ENCODE data around the gene REC114.
"Not testable (repeated sequence)": the region's sequence is repeated elsewhere in the genome, so short reads cannot be mapped to it uniquely, and the experiment has no call there.

The REC114 gene, protein sequence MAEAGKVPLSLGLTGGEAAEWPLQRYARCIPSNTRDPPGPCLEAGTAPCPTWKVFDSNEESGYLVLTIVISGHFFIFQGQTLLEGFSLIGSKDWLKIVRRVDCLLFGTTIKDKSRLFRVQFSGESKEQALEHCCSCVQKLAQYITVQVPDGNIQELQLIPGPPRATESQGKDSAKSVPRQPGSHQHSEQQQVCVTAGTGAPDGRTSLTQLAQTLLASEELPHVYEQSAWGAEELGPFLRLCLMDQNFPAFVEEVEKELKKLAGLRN

DNA sequence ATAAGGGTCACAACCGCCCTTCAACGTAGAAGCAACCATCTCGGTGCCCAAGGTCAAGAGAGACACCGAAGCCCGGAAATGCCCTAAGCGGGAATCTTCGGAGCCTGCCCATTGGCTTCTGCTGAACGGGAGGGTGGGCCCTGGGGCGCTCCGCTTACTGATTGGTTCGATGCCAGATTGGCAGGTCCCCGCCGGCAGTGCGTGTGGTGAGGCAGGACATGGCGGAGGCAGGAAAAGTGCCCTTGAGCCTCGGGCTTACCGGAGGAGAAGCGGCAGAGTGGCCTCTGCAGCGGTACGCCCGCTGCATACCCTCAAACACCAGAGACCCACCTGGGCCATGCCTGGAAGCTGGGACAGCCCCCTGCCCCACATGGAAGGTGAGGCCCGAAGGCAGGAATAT lies at the start of gene REC114:
Gene REC114 (plus strand): TSS at position 197 of the 400 bp plus-strand sequence. CDS start 22 bp downstream, at position 219.
- DNase-seq (ENCODE audit: low read depth) = no peak

DNA sequence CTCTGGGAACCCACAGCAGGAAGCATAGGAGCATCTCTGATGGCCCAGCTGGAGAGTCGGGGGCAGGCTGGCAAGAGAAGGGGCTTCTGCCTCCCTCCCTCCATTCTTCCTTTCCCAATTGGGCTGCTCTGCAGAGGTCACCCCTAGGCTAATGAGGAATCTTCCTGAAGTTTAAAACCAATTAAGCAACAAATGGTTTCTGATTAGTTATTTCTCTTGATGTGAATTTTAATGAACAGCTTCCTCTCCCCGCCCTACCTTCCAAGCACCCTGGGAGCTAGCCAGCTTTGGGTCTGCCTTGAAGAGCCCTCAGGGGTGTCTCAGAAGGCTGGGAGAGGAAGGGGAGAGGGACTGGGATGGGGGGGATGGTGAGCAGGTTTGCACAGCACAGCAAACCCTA lies 49.6 kb upstream of the REC114 start:
- no peak for DNase-seq (ENCODE audit: low read depth)

DNA sequence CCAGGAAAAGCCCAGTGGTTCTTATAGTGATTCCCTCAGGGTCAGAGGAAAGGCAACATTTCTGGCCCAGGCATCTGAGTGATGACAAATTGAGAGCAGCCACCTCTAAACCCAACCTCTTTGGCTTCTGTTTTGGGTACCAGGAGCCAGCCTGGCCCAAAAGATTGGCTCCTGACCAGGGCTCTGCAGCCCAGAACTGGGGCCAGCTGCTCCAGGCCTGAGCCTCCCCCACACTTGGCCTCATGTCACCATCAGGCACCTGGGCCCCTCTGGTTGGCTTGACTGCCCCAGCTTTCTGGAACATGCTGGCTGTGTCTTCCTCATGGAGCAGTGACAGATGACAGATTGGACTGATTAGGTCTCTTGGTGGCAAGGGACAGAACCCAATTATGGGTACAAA lies 48.2 kb upstream of the REC114 start:
- DNase-seq (ENCODE audit: low read depth) = no peak

DNA sequence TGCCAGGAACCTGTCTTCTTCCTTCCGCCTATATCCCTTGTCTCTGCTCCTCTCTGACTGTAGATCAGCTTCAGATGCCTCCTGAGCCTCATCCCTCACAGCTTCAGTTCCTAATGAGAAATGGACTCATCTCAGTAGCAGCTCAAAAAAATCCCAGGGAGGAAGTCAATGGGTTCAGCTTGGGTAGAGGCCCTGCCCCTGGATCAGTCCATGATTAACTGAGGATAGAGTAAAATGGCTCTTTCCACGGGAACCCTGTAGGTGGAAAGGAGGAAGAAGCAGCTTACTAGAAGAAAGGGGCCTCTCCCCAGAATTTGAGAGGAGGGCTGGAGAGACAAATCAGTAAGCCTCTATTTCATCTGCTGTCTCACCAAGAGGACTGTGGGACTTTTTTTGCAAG lies 47.3 kb upstream of the REC114 start:
- DNase-seq (ENCODE audit: low read depth) = no peak

DNA sequence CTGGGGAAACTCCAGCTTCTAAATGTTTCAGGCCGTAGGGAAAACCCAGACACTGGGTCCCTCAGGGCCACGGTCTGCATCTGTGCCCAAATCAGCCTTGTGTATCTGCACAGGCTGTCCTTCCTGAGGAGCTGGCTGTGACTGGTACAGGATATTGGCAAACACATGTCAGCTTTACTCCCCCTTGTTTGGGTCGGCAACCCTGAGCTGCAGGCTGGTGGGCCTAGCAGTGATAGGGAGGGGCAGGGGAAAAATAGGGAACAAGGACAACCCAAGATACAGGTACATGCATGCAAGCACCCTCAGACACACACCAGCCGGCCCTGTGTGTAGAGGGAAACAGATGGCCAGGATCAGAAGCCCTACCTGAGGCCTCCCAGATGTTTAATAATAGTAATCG lies 45.5 kb upstream of the REC114 start:
- DNase-seq (ENCODE audit: low read depth) = no peak

DNA sequence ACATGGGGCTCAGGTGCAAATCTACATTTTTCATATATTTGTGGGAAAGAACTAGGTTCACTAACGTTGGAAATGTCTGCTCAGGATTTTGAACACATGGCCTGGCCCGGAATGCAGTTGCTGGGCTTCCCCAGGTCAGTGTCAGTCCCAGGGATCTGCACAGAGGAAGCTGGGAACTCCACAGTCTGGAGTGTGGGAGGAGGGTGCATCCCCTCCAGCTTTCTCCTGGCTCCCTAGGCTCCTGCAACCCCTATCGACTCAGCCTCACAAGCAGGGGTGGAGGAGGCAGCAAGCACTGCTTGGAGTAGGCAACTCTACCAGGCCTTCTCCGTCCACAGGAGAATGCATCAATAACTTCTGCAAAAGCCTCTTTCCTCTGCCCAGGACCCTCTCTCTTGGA lies 44.1 kb upstream of the REC114 start:
- DNase-seq (ENCODE audit: low read depth) = no peak

DNA sequence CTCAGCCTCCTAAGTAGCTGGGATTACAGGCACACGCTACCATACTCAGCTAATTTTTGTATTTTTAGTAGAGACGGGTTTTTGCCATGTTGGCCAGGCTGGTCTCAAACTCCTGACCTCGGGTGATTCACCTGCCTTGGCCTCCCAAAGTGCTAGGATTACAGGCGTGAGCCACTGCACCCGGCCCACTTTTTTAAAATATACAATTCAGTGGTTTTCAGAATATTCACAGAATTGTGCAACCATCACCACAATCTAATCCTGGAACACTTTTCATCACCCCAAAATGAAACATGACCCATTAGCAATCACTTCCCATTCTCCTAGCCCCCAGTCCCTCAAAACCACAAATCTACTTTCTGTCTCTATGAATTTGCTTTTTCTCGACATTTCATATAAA lies 42.7 kb upstream of the REC114 start:
- peak; percentile 3 for DNase-seq (ENCODE audit: low read depth)

DNA sequence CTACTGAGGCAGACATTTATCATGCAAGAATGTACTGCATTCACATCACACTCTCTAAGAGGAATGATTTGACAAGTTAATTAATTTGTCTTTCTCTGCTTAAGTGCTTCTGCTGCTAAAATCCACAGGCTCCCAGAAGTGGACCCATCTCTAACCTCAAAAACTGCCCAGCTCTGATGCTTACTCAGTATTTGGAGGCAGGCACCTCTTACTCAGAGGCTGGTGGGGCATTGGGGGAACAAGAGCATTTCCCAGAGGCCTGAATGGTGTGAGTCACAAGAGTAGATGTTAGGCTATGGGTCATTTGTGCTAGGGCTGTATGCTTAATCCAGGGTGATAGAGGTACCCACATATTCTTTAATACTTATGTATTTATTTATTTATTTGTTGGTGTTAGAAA lies 39.8 kb upstream of the REC114 start:
- DNase-seq (ENCODE audit: low read depth) = peak; percentile 20

DNA sequence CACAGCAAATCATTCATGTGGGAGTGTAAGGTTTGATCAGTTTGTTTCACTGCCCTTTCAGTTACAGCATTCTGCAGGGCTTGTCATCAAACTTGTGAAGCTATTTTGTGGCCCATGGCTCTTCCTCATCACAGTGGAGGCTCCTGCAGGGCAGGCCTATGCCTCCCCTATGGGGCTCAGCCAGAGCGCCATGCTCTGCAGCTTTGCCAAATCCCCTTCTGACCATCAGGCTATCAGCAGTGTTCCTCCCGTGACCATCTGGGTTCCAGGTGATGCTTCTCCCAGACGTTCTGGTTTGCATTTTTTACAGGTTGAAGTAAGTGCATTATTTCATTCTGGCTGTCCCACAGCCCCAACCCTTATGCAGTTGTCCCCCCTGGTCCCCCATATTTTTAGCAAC lies 28.1 kb upstream of the REC114 start:
- DNase-seq (ENCODE audit: low read depth) = no peak

DNA sequence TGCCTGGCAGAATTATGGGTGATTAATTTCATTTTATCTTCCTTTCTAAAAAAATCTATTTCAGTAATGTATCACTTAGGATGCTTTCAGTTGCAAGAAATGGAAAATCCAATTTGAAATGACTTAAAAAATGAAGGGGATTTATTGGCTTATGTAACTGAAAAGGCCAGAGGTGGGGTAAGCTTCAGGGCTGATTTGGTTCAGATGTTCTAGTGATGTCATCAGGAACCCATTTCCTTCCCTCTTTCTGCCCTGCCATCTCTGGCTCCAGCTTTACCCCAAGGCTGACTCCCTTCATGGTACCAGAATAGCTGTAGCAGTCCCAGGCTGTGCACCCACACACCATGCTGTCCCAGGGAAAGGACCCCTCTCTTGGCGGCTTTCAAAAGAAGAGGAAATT lies 18.5 kb upstream of the REC114 start:
- no peak for DNase-seq (ENCODE audit: low read depth)

DNA sequence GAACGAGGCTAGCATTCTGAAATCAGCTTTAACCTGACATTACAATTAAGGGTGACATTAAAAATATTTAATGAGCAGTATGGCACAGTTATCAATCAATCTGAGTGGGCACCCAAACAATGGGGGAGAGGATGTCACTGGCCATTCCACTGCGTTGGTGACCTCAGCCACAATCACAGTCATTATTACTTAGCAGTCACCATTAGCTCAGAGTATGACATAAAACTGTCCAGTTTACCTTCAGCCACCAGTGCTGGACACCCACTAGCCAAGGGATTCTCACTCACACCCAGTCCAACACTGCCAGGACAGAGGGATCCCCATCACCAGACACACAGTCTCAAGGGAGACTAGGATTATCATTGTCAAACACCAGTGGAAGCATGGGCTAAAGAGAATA lies 17.5 kb upstream of the REC114 start:
- DNase-seq (ENCODE audit: low read depth) = no peak

DNA sequence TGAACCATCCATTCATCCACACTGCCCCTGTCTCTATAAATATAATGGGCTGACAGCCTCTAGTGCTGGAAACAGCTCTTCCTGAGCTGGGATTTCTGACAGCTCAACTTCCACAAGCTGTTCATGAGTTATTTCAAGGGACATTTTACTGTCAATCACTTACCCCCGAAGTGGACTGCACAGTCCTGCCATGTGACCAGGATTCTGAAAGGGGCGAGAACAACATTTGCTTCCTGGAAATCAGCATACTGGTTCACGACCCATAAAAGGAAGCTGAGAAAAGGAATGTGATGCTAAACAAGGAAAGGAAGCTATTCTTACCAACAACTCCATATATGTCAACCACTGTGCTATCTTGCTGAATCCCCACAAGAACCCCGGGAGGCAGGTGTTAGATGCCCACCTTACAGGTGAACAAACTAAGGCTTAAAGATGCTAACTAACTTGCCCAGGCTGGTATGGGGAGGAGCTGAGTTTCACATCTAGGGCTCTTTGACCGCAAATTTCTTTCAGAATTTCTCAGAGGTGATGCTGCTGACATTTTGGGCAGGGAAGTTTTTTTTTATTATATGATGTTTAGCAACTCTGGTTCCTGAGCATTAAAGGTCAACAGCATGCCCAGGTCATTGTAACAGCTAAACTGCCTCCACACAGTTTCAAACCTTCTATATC lies 16.5 kb upstream of the REC114 start:
- no peak for DNase-seq (ENCODE audit: low read depth)

DNA sequence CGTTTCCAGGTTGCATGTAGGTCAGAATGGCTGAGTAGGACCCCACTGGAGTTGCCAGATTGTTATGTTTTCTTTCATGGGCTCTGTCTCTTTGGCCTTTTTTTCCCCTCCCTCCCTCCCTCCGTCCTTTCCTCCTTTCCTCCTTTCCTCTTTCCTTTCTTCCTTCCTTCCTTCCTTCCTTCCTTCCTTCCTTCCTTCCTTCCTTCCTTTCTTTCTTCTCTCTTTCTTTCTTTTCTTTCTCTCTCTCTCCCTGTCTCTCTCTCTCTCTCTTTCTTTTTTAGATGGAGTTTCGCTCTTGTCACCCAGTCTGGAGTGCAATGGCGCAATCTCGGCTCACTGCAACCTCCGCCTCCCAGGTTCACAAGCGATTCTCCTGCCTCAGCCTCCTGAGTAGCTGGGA lies 11.6 kb upstream of the REC114 start:
- not testable (repeated sequence) for DNase-seq (ENCODE audit: low read depth)

DNA sequence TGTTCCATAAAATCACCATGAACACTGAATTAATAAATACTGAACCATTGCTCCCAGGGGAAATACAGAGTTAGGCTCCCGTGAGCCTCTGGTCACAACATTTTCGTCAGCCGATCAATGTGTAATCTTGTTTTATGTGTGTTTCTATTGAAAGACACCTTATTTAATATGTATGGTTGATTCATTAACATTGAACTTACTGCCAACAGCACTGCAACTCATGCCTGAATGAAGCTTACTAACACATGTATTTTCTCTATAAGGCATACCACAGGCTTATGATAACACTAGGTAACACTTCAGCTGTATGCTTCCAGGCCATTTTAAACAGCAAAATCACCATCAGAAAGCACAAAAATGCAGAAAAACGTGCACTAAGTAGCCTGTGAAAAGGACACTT lies 9.1 kb upstream of the REC114 start:
- no peak for DNase-seq (ENCODE audit: low read depth)

DNA sequence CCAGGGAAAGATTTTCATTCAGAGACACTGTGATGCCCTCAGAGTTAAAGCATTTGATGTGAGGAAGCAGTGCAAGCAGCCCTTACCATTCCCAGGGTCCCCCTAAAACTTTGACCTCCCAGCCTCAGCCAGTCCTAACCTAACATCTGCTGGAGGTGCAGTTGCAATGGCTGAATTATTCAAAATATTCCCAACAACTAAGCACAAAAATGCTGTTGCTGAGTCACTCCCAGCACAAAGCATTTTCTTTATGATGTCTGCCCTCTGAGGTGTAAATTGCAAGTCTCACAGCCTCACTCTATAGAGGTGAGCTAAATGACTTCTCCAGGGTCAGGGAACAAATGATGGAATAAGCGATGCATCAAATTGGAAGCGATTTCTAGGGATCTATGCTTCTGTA lies 6.4 kb upstream of the REC114 start:
- DNase-seq (ENCODE audit: low read depth) = no peak

DNA sequence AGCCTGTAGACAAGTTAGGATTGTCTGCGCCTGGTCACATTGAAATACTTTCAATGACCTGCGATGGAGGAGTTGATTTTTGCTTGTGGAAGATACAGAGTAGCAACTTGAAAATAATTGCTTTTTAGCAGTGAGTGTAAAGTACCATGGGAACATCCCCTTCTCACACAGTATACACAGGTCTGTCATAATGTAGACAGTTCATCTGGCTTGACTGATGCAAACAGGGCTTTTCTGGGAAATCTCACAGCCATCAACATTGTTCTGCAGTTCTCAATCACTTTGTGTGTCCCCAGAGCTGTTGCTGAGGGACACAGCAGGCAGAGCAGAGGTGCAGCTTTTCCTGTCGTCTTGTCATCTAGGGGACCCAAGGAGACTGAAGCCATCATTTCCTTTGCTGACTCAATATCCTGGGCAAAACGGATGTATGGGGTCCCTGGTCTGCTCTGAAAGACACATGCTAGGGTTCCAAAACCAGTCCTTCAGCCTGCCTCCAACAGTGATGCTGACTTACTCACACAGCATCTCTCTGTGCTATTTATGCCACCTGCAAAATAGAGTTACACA lies 5.3 kb upstream of the REC114 start:
- DNase-seq (ENCODE audit: low read depth) = no peak

DNA sequence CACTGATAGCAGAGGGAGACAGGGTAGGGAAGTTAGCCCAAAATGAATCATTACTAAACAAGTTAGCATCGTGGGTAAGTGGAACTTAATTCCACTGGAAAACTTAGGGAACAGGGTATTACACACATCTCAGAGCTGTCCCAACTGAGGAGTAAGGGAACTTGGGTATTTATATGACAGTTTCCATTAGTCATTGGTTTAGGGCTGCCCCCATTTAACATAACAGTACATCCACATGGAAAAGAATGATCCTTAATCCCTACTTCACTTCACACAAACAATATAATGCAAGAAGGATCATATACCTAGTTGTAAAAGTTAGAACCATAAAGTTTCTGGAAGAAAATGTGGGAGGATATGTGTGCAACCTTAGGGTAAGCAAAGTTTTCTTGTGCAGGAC lies 4.3 kb upstream of the REC114 start:
- no peak for DNase-seq (ENCODE audit: low read depth)

DNA sequence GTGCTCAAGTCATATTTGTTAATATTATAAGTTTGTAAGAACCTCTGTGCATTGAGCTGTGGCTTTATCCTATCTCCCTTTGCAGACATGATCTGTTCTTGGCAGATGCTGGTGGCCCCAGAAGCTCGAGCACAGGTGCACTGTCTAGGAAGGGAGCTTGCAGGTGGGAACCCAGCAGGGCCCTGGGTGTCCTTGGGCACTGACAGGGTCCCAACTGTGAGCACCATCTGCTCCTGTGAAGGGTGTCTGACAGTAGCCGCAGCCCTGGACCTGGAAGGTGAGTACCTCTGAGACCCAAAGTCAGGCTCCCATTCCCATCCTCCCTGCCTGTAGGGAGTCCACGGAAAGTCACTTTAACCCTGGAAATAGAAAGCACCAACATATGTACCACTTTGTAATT lies 2.4 kb upstream of the REC114 start:
- no peak for DNase-seq (ENCODE audit: low read depth)

DNA sequence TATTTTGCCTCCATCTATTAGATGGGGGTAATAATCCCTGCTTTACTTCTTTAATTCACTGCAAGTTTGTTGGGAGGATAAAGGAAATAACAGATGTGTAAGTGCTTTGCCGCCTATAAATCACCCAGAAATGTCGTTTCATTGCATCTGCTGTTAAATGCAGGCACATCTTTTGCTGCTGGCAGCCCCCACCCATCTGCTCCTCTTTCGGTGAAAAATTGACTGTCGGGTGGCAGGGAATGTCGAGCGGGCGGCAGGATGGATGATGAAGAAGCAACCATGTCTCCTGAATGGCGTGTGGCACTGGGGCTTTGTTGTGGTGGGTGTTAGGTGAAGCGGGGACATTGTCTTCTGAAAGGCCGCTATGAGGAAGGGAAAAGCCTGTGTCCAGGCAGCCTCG lies 543 bp upstream of the REC114 start:
- DNase-seq (ENCODE audit: low read depth) = no peak

DNA sequence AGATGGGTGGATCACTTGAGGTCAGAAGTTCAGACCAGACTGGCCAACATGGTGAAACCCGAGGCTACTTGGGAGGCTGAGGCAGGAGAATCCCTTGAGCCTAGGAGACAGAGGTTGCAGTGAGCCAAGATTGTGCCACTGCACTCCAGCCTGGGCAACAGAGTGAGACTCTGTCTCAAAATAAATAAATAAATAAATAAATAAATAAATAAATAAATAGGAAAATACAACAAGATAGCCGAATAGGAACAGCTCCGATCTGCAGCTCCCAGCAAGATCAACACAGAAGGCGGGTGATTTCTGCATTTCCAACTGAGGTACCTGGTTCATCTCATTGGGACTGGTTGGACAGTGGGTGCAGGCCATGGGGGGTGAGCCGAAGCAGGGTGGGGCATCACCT lies 4.5 kb downstream of the REC114 start:
- DNase-seq (ENCODE audit: low read depth) = not testable (repeated sequence)

DNA sequence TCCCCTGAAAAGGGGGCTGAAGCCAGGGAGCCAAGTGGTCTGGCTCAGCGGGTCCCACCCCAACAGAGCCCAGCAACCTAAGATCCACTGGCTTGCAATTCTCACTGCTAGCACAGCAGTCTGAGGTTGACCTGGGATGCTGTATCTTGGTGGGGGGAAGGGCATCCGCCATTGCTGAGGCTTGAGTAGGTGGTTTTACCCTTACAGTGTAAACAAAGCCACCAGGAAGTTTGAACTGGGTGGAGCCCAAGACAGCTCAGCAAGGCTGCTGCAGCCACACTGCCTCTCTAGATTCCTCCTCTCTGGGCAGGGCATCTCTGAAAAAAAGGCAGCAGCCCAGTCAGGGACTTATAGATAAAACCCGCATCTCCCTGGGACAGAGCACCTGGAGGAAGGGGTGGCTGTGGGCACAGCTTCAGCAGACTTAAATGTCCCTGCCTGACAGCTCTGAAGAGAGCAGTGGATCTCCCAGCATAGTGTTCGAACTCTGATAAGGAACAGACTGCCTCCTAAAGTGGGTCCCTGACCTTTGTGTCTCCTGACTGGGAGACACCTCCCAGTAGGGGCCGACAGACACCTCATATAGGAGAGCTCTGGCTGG lies 5.3 kb downstream of the REC114 start:
- not testable (repeated sequence) for DNase-seq (ENCODE audit: low read depth)

DNA sequence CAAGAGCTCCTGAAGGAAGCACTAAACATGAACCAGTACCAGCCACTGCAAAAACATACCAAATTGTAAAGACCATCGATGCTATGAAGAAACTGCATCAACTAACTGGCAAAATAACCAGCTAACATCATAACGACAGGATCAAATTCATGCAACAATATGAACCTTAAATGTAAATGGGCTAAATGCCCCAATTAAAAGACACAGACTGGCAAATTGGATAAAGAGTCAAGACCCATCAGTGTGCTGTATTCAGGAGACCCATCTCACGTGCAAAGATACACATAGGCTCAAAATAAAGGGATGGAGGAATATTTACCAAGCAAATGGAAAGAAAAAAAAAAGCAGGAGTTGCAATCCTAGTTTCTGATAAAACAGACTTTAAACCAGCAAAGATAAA lies 7.0 kb downstream of the REC114 start:
- not testable (repeated sequence) for DNase-seq (ENCODE audit: low read depth)

DNA sequence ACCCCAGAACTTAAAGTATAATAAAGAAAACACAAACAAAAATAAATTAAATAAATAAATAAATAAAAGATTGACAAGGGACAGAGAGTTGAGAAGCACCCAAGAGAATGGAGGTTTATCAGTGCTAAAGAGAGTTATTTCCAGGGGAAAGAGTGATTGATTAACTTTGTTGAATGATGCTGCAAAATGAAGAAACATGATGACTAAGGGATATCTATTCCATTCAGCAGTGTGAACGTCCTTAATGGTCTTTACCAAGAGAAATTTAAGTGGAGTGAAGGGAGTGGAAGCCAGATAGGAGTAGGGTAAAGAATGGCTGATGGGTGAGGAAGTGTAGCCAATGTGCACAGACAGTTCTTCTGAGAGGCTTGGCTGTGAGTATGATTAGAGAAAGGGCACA lies 11.1 kb downstream of the REC114 start:
- no peak for DNase-seq (ENCODE audit: low read depth)
